Fibroblast of peridontal ligament (primary cell): ENCODE results near the gene GRHL1.
"Not testable (repeated sequence)": the region's sequence is repeated elsewhere in the genome, so short reads cannot be mapped to it uniquely, and the experiment has no call there.

Experiments used
- DNase-seq: peaks from one replicate; pipeline ENCODE4 v3.0.0-alpha.2; 2010; ENCODE audit errors: extremely low read depth

The GRHL1 gene

DNA sequence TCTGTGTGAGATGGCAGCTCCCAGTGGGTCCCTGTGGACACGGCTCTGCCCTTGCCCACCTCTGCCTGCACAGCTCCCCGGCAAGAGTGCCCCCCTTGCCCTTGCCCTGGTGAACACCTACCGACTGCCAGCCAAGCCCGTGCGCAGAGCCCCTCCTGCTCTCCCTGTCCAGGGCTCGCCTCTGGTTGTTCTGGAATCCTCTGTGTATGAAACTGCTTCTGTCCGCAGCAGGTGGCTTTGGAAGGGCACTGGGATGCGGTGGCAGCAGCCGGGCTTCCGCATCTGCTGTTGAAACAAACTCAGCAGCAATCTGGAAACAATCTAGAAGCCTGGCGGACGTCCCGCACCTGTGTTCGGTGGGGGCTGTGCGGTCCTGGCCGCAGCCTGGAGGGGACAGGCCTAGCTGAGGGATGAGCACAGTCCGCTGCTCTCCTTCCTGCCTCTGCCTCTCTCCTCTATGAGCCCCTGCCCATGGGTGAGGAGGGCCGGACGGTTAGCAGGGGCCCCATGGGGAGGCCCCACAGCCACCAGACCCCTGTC lies 57.8 kb downstream of the GRHL1 start:
- DNase-seq = no peak

DNA sequence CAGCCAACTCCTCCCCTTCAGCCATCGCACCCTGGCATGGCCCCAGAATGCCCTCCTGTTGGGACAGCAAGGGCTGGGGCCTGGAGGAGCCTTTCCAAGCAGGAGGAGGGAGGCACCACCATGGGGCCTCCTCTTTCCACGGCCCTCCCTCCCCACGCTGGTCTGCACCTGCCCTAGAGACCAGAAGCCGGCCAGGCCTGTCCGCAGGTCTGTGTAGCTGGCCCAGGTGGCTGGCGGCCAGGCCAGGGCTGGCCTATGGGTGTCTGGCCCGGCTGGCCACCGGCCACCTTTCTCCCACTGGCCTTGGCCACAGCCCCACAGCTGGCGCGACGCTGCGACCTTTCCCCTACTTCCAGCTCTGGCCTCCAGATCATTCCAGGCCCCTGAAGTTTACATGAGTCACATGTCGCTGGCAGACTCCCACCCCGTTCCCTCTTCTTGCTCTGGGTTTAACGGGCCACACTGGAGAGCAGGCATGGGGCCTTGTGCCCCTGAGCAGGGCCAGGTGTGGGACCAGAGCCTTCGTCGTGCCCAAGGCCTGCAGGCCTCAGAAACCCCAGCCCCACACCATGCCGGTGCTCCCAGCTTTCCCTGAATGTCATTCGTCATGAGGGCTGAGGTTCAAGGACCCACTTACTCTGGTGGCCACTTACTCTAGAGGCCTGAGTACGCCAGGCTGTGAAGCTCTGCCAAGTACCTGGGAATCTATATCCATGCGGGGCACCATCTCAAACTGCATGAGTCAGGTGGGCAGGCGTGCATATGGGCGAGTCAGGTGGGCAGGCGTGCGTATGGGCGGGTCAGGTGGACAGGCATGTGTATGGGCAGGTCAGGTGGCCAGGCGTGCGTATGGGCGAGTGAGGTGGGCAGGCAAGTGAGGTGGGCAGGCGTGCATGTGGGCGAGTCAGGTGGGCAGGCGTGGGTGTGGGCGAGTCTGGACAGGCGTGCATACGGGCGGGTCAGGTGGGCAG lies 58.6 kb downstream of the GRHL1 start:
- DNase-seq = no peak

DNA sequence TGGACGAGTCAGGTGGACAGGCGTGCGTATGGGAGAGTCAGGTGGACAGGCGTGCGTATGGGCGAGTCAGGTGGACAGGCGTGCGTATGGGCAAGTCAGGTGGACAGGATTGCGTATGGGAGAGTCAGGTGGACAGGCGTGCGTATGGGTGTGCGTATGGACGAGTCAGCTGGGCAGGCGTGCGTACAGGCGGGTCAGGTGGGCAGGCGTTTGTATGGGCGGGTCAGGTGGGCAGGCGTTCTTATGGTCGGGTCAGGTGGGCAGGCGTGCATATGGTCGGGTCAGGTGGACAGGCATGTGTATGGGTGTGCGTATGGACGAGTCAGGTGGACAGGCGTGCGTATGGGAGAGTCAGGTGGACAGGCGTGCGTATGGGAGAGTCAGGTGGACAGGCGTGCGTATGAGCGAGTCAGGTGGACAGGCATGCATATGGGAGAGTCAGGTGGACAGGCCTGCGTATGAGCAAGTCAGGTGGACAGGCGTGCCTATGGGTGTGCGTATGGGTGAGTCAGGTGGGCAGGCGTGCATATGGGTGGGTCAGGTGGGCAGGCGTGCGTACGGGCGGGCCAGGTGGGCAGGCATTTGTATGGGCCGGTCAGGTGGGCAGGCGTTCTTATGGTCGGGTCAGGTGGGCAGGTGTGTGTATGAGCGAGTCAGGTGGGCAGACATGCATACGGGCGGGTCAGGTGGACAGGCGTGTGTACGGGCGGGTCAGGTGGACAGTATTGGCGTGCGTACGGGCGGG lies 59.5 kb downstream of the GRHL1 start:
- DNase-seq = not testable (repeated sequence)

DNA sequence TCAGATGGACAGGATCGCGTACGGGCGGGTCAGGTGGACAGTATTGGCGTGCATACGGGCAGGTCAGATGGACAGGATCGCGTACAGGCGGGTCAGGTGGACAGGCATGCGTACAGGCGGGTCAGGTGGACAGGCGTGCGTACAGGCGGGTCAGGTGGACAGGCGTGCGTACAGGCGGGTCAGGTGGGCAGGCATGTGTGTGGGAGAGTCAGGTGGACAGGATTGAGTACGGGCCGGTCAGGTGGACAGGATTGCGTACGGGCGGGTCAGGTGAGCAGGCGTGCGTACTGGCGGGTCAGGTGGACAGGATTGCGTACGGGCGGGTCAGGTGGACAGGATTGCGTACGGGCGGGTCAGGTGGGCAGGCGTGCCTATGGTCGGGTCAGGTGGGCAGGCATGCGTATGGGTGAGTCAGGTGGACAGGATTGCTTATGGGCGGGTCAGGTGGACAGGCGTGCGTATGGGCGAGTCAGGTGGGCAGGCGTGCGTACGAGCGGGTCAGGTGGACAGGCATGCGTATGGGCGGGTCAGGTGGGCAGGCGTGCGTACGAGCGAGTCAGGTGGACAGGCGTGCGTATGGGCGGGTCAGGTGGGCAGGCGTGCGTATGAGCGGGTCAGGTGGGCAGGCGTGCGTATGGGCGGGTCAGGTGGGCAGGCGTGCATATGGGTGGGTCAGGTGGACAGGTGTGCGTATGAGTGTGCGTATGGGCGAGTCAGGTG lies 60.3 kb downstream of the GRHL1 start:
- DNase-seq = not testable (repeated sequence)

DNA sequence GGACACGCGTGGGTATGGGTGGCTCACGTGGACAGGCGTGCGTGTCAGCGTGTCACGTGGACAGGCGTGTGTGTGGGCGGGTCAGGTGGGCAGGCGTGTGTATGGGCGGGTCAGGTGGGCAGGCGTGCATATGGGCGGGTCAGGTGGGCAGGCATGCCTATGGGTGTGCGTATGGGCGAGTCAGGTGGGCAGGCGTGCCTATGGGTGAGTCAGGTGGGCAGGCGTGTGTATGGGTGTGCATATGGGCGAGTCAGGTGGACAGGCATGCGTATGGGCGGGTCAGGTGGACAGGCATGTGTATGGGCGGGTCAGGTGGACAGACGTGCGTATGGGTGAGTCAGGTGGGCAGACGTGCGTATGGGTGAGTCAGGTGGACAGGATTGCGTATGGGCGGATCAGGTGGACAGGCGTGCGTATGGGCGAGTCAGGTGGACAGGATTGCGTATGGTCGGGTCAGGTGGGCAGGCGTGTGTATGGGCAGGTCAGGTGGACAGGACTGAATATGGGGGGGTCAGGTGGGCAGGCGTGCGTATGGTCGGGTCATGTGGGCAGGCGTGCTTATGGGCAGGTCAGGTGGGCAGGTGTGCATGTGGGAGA lies 61.0 kb downstream of the GRHL1 start:
- DNase-seq = not testable (repeated sequence)

DNA sequence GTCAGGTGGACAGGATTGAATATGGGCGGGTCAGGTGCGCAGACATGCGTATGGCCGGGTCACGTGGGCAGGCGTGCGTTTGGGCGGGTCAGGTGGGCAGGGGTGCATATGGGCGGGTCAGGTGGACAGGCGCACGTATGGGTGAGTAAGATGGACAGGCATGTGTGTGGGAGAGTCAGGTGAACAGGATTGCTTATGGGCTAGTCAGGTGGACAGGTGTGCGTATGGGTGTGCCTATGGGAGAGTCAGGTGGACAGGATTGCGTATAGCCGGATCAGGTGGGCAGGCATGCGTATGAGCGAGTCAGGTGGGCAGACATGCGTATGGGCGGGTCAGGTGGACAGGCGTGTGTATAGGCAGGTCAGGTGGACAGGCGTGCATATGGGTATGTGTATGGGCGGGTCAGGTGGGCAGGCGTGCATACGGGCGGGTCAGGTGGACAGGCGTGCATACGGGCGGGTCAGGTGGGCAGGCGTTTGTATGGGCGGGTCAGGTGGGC lies 61.5 kb downstream of the GRHL1 start:
- no peak for DNase-seq

DNA sequence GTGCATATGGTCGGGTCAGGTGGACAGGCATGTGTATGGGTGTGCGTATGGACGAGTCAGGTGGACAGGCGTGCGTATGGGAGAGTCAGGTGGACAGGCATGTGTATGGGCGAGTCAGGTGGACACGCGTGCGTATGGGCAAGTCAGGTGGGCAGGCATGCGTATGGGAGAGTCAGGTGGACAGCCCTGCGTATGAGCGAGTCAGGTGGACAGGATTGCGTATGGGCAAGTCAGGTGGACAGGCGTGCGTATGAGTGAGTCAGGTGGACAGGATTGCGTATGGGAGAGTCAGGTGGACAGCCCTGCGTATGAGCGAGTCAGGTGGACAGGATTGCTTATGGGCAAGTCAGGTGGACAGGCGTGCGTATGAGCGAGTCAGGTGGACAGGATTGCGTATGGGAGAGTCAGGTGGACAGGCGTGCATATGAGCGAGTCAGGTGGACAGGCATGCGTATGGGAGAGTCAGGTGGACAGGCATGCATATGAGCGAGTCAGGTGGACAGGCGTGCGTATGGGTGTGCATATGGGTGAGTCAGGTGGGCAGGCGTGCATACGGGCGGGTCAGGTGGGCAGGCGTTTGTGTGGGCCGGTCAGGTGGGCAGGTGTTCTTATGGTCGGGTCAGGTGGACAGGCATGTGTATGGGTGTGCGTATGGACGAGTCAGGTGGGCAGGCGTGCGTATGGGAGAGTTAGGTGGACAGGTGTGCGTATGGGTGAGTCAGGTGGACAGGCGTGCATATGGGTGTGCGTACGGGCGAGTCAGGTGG lies 62.3 kb downstream of the GRHL1 start:
- not testable (repeated sequence) for DNase-seq

DNA sequence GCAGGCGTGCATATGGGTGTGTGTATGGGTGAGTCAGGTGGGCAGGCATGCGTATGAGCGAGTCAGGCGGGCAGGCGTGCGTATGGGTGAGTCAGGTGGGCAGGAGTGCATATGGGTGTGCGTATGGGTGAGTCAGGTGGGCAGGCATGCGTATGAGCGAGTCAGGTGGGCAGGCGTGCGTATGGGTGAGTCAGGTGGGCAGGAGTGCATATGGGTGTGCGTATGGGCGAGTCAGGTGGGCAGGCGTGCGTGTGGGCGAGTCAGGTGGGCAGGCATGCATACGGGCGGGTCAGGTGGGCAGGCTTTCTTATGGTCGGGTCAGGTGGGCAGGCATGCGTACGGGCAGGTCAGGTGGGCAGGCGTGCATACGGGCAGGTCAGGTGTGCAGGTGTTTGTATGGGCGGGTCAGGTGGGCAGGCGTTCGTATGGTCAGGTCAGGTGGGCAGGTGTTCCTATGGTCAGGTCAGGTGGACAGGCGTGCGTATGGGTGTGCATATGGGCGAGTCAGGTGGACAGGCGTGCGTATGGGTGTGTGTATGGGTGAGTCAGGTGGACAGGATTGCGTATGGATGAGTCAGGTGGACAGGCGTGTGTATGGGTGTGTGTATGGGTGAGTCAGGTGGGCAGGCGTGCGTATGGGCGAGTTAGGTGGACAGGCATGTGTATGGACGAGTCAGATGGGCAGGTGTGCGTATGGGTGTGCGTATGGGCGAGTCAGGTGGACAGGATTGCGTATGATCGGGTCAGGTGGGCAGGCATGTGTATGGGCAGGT lies 63.1 kb downstream of the GRHL1 start:
- DNase-seq = no peak

DNA sequence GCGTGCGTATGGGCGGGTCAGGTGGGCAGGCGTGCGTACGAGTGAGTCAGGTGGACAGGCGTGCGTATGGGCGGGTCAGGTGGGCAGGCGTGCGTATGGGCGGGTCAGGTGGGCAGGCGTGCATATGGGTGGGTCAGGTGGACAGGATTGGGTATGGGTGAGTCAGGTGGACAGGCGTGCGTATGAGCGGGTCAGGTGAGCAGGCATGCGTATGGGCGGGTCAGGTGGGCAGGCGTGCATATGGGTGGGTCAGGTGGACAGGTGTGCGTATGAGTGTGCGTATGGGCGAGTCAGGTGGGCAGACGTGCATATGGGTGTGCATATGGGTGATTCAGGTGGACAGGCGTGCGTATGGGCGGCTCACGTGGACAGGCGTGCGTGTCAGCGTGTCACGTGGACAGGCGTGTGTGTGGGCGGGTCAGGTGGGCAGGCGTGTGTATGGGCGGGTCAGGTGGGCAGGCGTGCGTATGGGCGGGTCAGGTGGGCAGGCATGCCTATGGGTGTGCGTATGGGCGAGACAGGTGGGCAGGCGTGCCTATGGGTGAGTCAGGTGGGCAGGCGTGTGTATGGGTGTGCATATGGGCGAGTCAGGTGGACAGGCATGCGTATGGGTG lies 64.0 kb downstream of the GRHL1 start:
- DNase-seq = not testable (repeated sequence)

DNA sequence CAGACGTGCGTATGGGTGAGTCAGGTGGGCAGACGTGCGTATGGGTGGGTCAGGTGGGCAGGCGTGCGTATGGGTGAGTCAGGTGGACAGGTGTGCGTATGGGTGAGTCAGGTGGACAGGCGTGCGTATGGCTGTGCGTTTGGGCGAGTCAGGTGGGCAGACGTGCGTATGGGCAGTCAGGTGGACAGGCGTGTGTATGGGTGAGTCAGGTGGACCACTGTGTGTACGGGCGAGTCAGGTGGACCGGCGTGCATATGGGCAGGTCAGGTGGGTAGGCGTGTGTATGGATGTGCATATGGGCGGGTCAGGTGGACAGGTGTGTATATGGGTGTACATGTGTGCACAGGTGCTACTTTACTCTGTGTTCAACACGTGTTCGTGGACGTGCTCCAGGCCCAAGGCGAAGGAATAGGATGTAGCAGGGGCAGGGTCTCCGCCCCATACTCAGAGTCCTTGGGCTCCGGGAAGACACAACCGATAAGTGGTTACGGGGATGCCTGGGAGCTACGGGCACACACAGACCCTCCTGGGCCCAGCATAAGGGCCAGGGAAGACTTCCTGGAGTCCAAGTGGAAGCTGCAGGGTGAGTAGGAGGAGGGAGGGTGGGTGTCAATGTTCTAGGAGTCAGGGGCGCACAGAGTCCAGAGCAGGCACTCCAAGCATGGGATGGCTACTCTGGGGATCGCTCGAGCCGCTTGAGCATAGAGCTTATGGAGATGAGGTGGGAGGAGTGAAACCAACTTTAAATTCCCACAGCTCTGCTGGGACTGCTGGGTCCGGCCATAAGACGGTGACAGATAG lies 64.7 kb downstream of the GRHL1 start:
- DNase-seq = no peak

DNA sequence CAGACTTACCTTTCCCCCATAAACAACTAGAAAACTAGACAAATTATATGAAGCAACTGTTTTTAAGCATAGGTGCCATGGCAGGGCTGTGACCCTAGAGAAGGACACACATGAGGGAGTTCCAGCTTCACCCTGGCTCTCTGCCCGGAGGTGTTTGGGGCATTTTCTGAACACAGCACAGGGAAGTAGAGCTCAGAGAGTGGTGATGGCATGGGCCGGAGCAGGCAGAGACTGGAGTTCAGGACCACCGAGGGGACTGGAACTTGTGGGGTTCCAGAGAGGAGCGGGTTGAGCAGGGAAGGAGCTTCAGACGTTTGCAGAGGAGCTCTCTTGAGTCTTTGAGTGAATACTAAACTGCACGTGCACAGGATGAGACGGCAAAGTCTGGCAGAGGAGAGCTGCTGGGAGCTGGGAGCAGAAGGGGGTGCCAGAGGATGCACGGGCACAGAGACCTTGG lies 65.3 kb downstream of the GRHL1 start:
- DNase-seq = no peak

DNA sequence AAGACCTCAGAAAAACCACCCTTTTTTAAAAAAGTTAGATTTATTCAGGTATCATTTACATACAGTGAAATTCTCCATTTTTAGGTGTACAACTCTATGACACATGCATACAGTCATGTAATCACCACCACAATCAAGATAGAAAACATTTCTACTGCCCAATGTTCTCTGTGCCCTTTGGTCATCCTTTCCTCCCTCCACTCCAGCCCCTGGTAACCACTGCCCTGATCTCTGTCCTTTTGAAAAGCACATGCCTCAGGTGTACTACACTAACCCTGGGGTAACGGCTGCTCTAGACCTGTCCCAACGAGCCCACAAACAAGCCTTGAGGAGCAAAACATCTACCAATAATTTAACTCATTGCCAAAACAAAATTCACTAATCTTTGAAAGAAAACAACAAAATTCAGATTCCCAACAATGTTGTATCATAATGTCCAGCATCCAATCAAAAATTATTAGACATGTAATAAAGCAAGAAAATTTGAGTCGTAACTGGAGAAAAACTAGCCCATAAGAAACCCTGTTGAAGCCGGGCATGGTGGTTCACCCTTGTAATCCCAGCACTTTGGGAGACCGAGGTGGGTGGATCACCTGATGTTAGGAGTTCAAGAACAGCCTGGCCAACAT lies 65.9 kb downstream of the GRHL1 start:
- DNase-seq = no peak

DNA sequence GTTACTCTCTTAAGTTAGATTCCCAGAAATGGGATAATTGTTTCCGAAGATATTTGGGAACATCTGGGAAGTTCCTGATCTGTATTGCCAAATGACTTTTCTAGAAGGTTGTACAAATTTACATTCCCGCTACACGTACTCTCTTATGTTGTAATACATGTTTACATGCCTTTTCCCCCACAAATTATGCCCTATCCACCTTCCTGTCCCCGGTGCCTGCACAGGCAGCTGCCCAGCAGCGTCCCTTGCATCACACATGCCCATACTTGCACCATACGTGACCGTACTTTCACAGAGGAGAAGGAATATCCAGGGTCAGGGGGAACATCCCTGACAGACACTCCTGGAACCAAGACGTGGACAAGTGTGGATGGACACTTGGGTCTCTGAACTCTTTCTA lies 67.7 kb downstream of the GRHL1 start:
- no peak for DNase-seq

DNA sequence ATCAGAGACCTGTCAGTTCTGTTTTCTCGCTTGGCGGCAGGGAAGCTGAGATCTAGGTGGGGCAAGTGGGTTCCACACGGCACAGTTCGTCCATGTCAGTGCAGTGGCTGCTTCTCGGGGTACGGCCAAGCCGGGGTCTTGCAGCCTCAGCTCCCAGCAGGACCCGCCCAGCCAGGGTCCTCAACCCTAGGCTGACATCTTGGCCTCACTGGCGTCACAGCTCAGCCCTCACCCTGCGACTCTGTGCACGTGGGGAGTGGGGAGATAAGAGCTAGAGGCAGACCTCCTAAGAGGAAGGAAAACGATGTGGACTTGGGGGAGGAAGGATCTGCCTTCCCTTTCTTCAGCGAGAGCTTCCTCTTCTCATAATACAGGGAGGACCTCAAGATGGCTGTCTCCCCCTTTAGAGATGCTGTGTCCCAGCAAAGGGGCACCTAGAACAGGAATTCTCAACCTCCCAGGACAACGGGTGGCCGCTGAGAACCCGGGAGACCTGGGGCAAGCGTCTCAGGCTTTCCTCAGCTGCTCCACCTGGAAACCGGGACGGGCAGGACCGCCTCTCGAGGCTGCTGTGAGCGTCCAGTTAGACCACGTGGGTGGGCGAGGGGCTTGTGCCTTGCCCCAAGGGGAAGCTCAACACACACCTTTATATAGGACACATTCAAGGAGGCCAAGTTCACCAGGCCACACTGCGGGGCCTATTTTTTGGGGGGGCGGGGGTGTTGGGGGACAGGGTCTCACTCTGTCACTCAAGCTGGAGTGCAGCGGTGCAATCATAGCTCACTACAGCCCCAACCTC lies 68.3 kb downstream of the GRHL1 start:
- no peak for DNase-seq

DNA sequence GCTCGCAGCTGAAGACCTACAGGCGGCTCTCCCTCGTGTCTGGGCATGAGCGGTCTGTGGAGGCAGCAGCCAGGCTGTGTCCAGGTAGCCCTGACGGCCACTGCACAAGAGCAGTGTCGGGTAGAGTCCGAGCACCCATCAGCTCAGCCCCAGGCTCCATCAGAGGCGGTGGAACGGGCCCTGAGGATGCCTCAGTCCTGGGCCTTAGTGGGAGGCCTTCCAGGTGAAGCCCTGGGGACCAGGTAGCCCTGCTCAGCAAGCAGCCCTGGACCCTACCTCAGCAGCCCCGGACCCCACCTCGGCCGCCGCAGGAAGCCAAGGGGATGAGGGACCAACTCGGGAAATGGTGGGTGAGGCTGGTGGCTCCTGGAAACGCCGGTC lies 70.5 kb downstream of the GRHL1 start:
- DNase-seq = no peak

DNA sequence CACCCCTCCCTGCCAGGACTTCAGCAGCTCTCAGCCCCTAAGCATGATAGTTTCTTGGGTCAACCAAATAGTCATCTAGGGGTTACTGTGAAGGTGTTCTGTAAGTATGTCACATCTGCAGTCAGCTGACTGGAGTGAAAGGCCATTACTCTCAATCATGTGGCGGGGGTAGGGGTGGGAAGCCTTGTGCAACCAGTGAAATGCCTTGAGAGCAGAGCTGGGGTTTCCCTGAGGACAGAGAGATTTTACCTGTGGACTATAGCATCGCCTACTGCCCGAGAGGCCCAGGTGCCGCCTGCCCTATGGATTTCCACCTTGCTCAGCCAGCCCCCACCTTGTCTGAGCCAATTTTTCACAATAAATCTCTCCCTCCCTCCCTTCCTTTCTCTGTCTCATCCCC lies 71.0 kb downstream of the GRHL1 start:
- DNase-seq = no peak
